ENCODE results near the gene DNASE1. TPM values are rescaled to one million over a fixed set of nuclear protein-coding genes. Genes with fewer than 3 reads are reported as not detected.

DNASE1 gene
- total RNA-seq, 1 experiment from 2014 or later, result 11.0 TPM

DNA sequence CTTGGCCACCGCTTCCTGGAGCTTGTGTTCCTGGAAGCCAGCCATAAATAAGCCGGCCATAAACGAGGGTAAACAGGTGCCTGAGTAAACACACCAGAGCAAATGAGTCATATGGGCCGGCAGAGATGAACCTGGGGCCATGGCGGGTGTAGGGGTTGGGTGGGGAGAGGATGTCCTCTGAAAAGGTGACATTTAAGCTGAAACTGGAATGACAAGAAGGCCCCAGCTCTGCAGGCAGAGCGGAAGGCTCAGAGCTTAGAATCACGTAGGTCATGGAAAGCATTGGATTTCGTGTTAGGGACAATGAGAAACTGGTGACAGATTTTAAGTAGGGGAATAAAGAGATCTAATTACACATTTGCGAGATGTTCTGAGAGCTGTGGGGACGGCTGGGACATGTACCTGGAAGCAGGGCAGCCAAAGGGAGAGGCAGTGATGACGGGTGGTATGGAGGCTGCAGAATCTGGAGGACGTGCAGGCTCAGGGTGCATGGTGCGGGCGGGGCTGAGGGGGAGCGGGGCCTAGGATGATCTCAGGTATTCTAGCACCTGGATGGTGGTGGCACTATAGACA, 8.1 kb upstream of the DNASE1 start (continued):
- TF ChIP-seq POLR2AphosphoS5 (IDR thresholded peaks at IDR 0.05; ENCODE audit: low read depth, low read length), result peak; percentile 64
- no peak for TF ChIP-seq EZH2phosphoT487 (IDR thresholded peaks at IDR 0.05; ENCODE audit: borderline replicate concordance)

GRCh38 chr16:3650631-3651265, 3.7 kb upstream of the DNASE1 start:
- no peak overlapping the region for H3K4me2 ChIP-seq (ENCODE audit: low read length)
- H3K27me3 ChIP-seq (ENCODE audit: insufficient read depth, low read length), result no peaks in the 10 kb centered on the region
- H3K9me2 ChIP-seq (ENCODE audit: insufficient read depth), result no peaks in the 10 kb centered on the region
- H3K9me3 ChIP-seq (ENCODE audit: control insufficient read depth in 1 of 2, insufficient read depth in 1 of 2, low read depth in 1 of 2, low read length in 2 of 2), result no peaks in the 10 kb centered on the region
- no peak overlapping the region for H3K9ac ChIP-seq (ENCODE audit: low read length)
- DNase-seq (ENCODE audit: low read depth, low spot score), result no peak
- H3K27ac ChIP-seq (ENCODE audit: low read depth, low read length), result no peak overlapping the region
- ChIA-PET CTCF (no interaction called here), POLR2A (no interaction called here), RAD21 (ENCODE audit: low non-redundant PET in 1 of 2, low total read pairs in 2 of 2, uncharacterized antibody in 2 of 2, unreplicated experiment in 2 of 2) (no interaction called here)
- no TSS peak for BruUV-seq (replicated peaks)
- no peak for ATAC-seq
- no peak for TF ChIP-seq MAX (IDR thresholded peaks at IDR 0.05)
- TF ChIP-seq EZH2 (IDR thresholded peaks at IDR 0.05), result no peak
- no peak for TF ChIP-seq ZBTB33 (IDR thresholded peaks at IDR 0.05; ENCODE audit: extremely low read depth, insufficient replicate concordance, low read length)
- TF ChIP-seq FOSL1 (IDR thresholded peaks at IDR 0.05; ENCODE audit: low read depth), result no peak
- no peak for TF ChIP-seq CTCF (IDR thresholded peaks at IDR 0.05 in 2 of 3, conservative IDR thresholded peaks at IDR 0.05 in 1 of 3; ENCODE audit: borderline replicate concordance in 1 of 3, insufficient read depth in 1 of 3, low read depth in 2 of 3, low read length in 2 of 3)
- no peak for TF ChIP-seq SRF (IDR thresholded peaks at IDR 0.05; ENCODE audit: low read depth)
- no peak for TF ChIP-seq JUND (IDR thresholded peaks at IDR 0.05)
- no peak for TF ChIP-seq RAD21 (IDR thresholded peaks at IDR 0.05; ENCODE audit: low read depth)
- no peak for TF ChIP-seq TCF7L2 (IDR thresholded peaks at IDR 0.05; ENCODE audit: borderline replicate concordance, extremely low read depth, insufficient read depth, insufficient read length)
- TF ChIP-seq, protein P1, sequence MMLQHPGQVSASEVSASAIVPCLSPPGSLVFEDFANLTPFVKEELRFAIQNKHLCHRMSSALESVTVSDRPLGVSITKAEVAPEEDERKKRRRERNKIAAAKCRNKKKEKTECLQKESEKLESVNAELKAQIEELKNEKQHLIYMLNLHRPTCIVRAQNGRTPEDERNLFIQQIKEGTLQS (IDR thresholded peaks at IDR 0.05), result no peak
- H3K79me2 ChIP-seq (ENCODE audit: insufficient read depth, low read length), result no peaks in the 10 kb centered on the region
- peaks cover 26% of the 10 kb centered on the region in 2 experiments for H3K4me1 ChIP-seq (ENCODE audit: control insufficient read depth in 1 of 2, insufficient read depth in 2 of 2, low read length in 2 of 2)
- H3K36me3 ChIP-seq (ENCODE audit: control insufficient read depth in 1 of 2, insufficient read depth in 2 of 2, low read length in 2 of 2), result peaks cover 5 to 6% of the 10 kb centered on the region in 2 experiments; a peak in 3 of 4 replicates
- 0 out of 2 replicates have a peak, but pooled peaks cover 3% of the 10 kb centered on the region for H4K20me1 ChIP-seq (ENCODE audit: insufficient read depth)
- intact Hi-C loops (cut with micrococcal nuclease), result no loop called here
- H3K4me3 ChIP-seq (replicated peaks in 1 of 2; ENCODE audit: low read depth in 1 of 2, low read length in 2 of 2), result no peak overlapping the region
- no peak overlapping the region for H2AFZ ChIP-seq (ENCODE audit: low read depth, low read length, poor library complexity, severe bottlenecking)

Measured in HCT116 (cell line).